Measurements from ENCODE around the gene CDHR1.
"Not testable (repeated sequence)": the region's sequence is repeated elsewhere in the genome, so short reads cannot be mapped to it uniquely, and the experiment has no call there.

CDHR1 gene

GRCh38 chr10:84194424-84195043 lies at the start of gene CDHR1:
Gene CDHR1, plus strand, starts transcription at chr10:84194537. Its CDS starts 224 bp downstream, at chr10:84194761.
- DNase-seq (ENCODE audit: low read depth, low spot score) = no peak

- DNase-seq (ENCODE audit: low read depth, low spot score) = no peak
Measured at GRCh38 chr10:84147347-84147746, 47.0 kb upstream of the CDHR1 start.

DNA sequence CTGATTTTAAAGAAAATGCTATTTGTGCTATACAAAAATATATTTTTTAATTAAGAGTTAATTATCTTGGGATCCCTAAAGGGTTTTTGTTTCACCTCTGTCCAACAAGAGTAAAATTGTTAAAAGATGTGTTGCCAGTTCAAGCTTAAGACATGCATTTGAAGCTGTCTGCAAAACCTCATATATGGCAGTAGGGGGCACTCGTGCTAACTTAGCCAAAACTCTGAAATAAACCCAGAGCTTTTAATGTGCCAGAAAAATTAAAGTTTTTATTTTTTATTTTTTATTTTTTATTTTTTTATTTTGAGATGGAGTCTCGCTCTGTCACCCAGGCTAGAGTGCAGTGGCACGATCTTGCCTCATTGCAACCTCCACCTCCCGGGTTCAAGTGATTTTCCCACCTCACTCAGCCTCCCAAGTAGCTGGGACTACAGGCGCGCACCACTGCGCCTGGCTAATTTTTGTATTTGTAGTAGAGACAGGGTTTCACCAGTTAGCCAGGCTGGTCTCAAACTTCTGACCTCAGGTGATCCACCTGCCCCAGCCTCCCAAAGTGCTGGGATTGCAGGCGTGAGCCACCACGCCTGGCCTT lies 46.2 kb upstream of the CDHR1 start:
- DNase-seq (ENCODE audit: low read depth, low spot score) = not testable (repeated sequence)

GRCh38 chr10:84149854-84150253 lies 44.5 kb upstream of the CDHR1 start:
- no peak for DNase-seq (ENCODE audit: low read depth, low spot score)

DNA sequence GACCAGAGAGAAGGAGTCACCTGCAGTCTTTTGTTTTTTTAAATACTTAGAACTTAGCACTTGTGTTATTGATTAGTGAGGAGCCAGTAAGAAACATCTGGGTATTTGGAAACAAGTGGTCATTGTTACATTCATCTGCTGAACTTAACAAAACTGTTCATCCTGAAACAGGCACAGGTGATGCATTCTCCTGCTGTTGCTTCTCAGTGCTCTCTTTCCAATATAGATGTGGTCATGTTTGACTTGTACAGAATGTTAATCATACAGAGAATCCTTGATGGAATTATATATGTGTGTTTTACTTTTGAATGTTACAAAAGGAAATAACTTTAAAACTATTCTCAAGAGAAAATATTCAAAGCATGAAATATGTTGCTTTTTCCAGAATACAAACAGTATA lies 41.6 kb upstream of the CDHR1 start:
- no peak for DNase-seq (ENCODE audit: low read depth, low spot score)

DNA sequence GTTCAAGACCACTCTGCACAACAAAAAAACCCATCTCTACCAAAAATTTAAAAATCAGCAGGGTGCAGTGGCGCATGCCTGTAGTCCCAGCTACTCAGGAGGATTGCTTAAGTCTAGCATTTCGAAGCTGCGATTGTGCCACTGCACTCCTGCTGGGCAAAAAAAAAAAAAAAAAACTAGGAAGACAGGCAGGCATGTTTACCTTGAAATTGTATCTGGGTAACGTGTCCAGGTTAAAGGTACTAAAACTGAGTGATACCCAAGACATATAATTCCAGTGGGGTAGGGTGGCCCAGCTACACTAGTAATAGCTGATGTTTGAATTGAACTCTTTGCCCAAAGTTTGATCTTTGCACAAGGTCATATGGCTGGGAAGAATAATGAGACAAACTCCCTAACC lies 38.8 kb upstream of the CDHR1 start:
- no peak for DNase-seq (ENCODE audit: low read depth, low spot score)

- DNase-seq (ENCODE audit: low read depth, low spot score) = no peak
Measured at GRCh38 chr10:84156009-84156408, 38.3 kb upstream of the CDHR1 start.

- DNase-seq (ENCODE audit: low read depth, low spot score) = no peak
Measured at GRCh38 chr10:84156768-84157167, 37.6 kb upstream of the CDHR1 start.

DNA sequence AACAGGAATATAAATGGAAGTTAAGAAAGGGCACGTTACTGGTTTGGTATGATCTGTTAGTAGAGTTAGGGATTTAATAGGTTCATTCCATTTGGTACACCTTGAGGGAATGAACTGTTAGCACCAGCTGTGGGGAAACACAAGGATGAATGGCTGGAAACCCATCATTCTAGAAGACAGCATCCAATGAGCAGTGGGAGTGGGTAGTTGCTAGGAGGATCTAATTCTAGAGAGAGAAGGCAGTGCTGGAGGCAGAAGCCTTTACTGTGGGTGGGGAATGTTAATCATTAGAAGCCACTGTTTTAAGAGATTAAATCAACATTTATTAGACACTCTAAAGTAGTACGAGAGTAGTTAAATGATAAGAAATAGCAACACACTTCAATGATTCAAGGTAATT lies 36.3 kb upstream of the CDHR1 start:
- no peak for DNase-seq (ENCODE audit: low read depth, low spot score)

DNA sequence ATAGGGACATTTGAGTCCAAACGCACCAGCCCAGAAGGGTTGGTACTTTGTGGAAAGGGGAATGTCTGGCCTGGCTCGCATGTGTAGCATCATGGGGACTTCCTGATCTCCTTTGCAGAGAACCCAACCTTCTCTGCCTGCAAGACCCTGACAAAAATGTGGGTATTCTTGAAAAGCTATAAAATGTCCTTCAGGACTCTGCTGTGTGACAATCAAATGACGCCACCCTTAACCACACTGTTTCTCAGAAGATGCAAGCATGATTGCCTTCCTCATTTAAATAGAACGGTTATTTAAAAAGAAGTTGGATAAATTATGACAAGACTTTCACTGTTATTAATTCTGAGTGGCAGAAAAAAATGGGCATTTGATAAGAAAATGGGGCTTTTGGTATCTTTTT lies 35.8 kb upstream of the CDHR1 start:
- DNase-seq (ENCODE audit: low read depth, low spot score) = no peak

- no peak for DNase-seq (ENCODE audit: low read depth, low spot score)
Measured at GRCh38 chr10:84159076-84159685, 35.2 kb upstream of the CDHR1 start.

GRCh38 chr10:84160663-84161362 lies 33.5 kb upstream of the CDHR1 start:
- no peak for DNase-seq (ENCODE audit: low read depth, low spot score)

- DNase-seq (ENCODE audit: low read depth, low spot score) = no peak
Measured at GRCh38 chr10:84163996-84164395, 30.3 kb upstream of the CDHR1 start.

DNA sequence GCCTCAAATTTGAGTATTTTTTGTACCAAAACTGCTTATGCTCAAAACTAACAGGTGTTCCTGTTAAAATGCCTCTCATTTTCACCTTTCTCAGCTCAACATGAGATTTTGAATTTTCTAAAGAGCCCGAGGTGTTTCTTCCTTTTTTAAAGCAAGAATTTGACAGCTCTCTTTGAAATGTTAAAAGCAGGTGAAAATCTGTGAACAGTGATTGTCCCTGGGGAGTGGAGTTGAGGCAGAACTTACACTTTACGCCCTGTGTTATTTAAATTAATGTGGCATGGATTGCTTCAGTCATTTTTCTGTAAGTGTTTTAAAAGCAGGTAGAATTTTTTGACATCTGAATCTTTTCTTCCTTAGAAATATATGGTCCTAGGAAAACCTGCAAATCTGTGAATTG lies 29.9 kb upstream of the CDHR1 start:
- no peak for DNase-seq (ENCODE audit: low read depth, low spot score)

- DNase-seq (ENCODE audit: low read depth, low spot score) = no peak
Measured at GRCh38 chr10:84166620-84167288, 27.6 kb upstream of the CDHR1 start.

DNA sequence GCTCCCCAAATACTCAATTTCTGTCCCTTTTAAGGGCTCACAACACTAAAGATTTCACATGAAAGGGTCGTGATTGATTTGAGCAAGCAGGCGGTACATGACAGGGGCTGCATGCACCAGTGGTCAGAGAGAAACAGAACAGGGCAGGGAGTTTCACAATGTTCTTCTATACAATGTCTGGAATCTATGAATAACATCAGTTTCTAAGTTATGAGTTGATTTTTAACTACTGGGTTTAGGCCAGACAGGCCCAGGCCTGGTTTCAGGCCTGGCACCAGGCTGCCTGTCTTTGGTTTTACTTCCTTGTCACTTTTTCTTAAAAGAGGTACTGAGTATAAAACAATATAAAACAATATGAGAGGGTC lies 27.1 kb upstream of the CDHR1 start:
- not testable (repeated sequence) for DNase-seq (ENCODE audit: low read depth, low spot score)

GRCh38 chr10:84168382-84168781 lies 26.0 kb upstream of the CDHR1 start:
- DNase-seq (ENCODE audit: low read depth, low spot score) = not testable (repeated sequence)

- DNase-seq (ENCODE audit: low read depth, low spot score) = not testable (repeated sequence)
Measured at GRCh38 chr10:84171237-84171636, 23.1 kb upstream of the CDHR1 start.

DNA sequence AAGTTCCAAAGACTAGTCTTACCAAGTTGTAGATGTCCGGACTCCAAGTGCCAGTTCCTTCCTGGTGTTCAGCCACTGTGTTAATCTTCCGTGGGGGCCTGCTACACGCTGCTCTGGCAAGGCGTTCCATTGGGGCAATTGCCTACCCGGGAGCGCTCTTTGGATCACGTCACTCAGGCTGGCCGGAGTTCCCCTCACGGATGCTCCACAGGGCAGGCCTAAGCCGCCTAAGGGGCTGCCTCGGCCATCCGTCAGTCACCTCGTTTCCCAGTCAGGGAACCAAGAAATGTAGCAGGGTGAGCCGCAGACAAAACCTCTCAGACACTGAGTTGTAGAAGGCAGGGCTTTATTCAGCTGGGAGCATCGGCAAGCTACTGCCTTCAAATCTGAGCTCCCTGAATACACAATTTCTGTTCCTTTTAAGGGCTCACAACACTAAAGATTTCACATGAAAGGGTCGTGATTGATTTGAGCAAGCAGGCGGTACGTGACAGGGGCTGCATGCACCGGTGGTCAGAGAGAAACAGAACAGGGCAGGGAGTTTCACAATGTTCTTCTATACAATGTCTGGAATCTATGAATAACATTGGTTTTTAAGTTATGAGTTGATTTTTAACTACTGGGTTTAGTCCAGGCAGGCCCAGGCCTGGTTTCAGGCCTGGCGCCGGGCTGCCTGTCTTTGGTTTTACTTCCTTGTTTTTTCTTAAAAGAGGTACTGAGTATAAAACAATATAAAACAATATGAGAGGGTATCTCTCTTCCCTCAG lies 22.5 kb upstream of the CDHR1 start:
- not testable (repeated sequence) for DNase-seq (ENCODE audit: low read depth, low spot score)

GRCh38 chr10:84172467-84173356 lies 21.6 kb upstream of the CDHR1 start:
- no peak for DNase-seq (ENCODE audit: low read depth, low spot score)

Data from brain pericyte (primary cell).